ENCODE measurements around the gene LARP4. TPM values are rescaled to one million over a fixed set of nuclear protein-coding genes. Genes with fewer than 3 reads are reported as not detected.
A peak's percentile ranks its signal among the peaks of the same experiment; 100 is the strongest.

LARP4 gene
- polyA plus RNA-seq, 3 donors = 5.9 to 15.8 (median 11.7) TPM

DNA sequence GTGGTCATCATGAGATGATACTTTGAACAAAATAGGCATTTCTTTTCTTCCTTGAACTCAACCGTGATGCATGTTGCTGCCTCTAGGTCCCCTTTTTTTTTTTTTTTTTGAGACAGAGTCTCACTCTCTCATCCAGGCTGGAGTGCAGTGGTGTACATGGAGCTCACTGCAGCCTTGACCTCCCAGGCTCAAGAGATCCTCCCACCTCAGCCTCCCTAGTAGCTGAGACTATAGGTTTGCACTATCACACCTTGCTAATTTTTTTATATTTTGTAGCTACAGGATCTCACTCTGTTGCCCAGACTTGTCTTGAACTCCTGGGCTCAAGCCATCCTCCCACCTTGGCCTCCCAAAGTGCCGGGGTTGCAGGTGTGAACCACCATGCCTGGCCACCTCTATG lies 124.7 kb downstream of the LARP4 start:
- no peaks in the 10 kb centered on the region for H3K9me3 ChIP-seq (replicated peaks in 1 of 2; ENCODE audit: control insufficient read depth in 1 of 2, insufficient read depth in 1 of 2, low read length in 2 of 2)
- Mint-ChIP-seq H3K27me3 (ENCODE audit: low read depth in 3 of 3) (peaks cover 0 to 2% (median 0%) of the 10 kb centered on the region in 3 donors), H3K36me3 (peaks cover 16 to 24% of the 10 kb centered on the region in 2 donors), H3K9me3 (no peaks in the 10 kb centered on the region), H3K4me1 (peaks cover 44% of the 10 kb centered on the region), H3K4me3 (no peak overlapping the region), H3K27ac (peak overlapping the region in 2 of 7 donors; percentile 30 to 47)
- H2AFZ ChIP-seq (ENCODE audit: insufficient read depth, low read depth, low read length, poor library complexity, severe bottlenecking) = no peak overlapping the region
- intact Hi-C loops (cut with micrococcal nuclease) = loop anchor here in 1 of 2 donors (10.0 kb wide), 1 partner anchor 49 kb away; no protein-coding TSS in a partner anchor
- no peaks in the 10 kb centered on the region for H3K27me3 ChIP-seq (ENCODE audit: control insufficient read depth in 2 of 2, insufficient read depth in 2 of 2, low read length in 2 of 2)
- DNase-seq = no peak
- H3K36me3 ChIP-seq (replicated peaks in 1 of 2; ENCODE audit: control insufficient read depth in 1 of 2, insufficient read depth in 2 of 2, low read length in 2 of 2) = peaks cover 0 to 22% of the 10 kb centered on the region in 2 donors
- H3K4me3 ChIP-seq (replicated peaks in 1 of 3; ENCODE audit: low read depth in 2 of 3, low read length in 3 of 3) = no peak overlapping the region
- no peak overlapping the region for H3K4me2 ChIP-seq (replicated peaks; ENCODE audit: extremely low read depth, low read length, poor library complexity, severe bottlenecking)
- no peak overlapping the region for H3K27ac ChIP-seq (ENCODE audit: low read depth in 1 of 2, low read length in 2 of 2)
- H4K20me1 ChIP-seq (ENCODE audit: insufficient read depth, low read length) = peaks cover 71% of the 10 kb centered on the region
- peaks cover 27 to 31% of the 10 kb centered on the region in 2 donors for H3K4me1 ChIP-seq (ENCODE audit: control insufficient read depth in 1 of 2, insufficient read depth in 2 of 2, low read length in 2 of 2)
- TF ChIP-seq, protein P1, sequence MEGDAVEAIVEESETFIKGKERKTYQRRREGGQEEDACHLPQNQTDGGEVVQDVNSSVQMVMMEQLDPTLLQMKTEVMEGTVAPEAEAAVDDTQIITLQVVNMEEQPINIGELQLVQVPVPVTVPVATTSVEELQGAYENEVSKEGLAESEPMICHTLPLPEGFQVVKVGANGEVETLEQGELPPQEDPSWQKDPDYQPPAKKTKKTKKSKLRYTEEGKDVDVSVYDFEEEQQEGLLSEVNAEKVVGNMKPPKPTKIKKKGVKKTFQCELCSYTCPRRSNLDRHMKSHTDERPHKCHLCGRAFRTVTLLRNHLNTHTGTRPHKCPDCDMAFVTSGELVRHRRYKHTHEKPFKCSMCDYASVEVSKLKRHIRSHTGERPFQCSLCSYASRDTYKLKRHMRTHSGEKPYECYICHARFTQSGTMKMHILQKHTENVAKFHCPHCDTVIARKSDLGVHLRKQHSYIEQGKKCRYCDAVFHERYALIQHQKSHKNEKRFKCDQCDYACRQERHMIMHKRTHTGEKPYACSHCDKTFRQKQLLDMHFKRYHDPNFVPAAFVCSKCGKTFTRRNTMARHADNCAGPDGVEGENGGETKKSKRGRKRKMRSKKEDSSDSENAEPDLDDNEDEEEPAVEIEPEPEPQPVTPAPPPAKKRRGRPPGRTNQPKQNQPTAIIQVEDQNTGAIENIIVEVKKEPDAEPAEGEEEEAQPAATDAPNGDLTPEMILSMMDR (IDR thresholded peaks at IDR 0.05) = no peak
- H3K79me2 ChIP-seq (ENCODE audit: insufficient read depth, low read length) = peaks cover 100% of the 10 kb centered on the region
- H3K9ac ChIP-seq (ENCODE audit: insufficient read depth, low read length, poor library complexity, severe bottlenecking) = no peak overlapping the region
- 87% methylated on average over 2 of the region's 2 CpGs for WGBS (ENCODE audit: insufficient coverage)

DNA sequence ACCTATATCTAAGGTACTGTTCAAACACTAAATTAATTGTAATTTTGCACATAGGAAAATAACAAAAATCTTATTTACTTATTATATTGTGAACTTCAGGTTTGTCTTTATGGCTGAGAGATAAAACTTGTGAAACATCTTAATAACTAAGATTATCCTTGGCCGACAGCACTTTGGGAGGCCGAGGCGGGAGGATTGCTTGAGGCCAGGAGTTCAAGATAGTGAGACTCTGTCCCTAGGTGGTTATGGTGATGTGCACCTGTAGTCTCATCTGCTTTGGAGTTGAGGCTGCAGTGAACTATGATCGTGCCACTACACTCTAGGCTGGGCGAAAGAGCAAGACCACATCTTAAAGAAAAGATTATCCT lies 126.7 kb downstream of the LARP4 start:
- Histone ChIP-seq H3K79me2 (ENCODE audit: insufficient read depth, low read length) (peaks cover 94% of the 10 kb centered on the region), H3K27ac (ENCODE audit: low read depth in 1 of 2, low read length in 2 of 2) (no peak overlapping the region), H3K36me3 (replicated peaks in 1 of 2; ENCODE audit: control insufficient read depth in 1 of 2, insufficient read depth in 2 of 2, low read length in 2 of 2) (peaks cover 0 to 19% of the 10 kb centered on the region in 2 donors), H3K9ac (ENCODE audit: insufficient read depth, low read length, poor library complexity, severe bottlenecking) (no peak overlapping the region), H3K27me3 (ENCODE audit: control insufficient read depth in 2 of 2, insufficient read depth in 2 of 2, low read length in 2 of 2) (no peaks in the 10 kb centered on the region), H3K4me1 (ENCODE audit: control insufficient read depth in 1 of 2, insufficient read depth in 2 of 2, low read length in 2 of 2) (peaks cover 33 to 37% of the 10 kb centered on the region in 2 donors), H3K4me2 (replicated peaks; ENCODE audit: extremely low read depth, low read length, poor library complexity, severe bottlenecking) (no peak overlapping the region), H2AFZ (ENCODE audit: insufficient read depth, low read depth, low read length, poor library complexity, severe bottlenecking) (no peak overlapping the region), H4K20me1 (ENCODE audit: insufficient read depth, low read length) (peaks cover 86% of the 10 kb centered on the region), H3K4me3 (replicated peaks in 1 of 3; ENCODE audit: low read depth in 2 of 3, low read length in 3 of 3) (no peak overlapping the region), H3K9me3 (replicated peaks in 1 of 2; ENCODE audit: control insufficient read depth in 1 of 2, insufficient read depth in 1 of 2, low read length in 2 of 2) (no peaks in the 10 kb centered on the region)
- no peak overlapping the region for H3K27ac Mint-ChIP-seq
- DNase-seq = no peak
- no CpG with 5 or more reads among the region's 5 CpGs for WGBS (ENCODE audit: insufficient coverage)
- H3K9me3 Mint-ChIP-seq = no peaks in the 10 kb centered on the region
- intact Hi-C loops (cut with micrococcal nuclease) = loop anchor here in 1 of 2 donors (10.0 kb wide), 1 partner anchor 47 kb away; no protein-coding TSS in a partner anchor
- TF ChIP-seq, protein P1 (IDR thresholded peaks at IDR 0.05) = no peak
- H3K4me1 Mint-ChIP-seq = peaks cover 32% of the 10 kb centered on the region
- H3K36me3 Mint-ChIP-seq = peaks cover 15 to 21% of the 10 kb centered on the region in 2 donors
- H3K27me3 Mint-ChIP-seq (ENCODE audit: low read depth in 3 of 3) = peaks cover 0 to 2% (median 0%) of the 10 kb centered on the region in 3 donors
- H3K4me3 Mint-ChIP-seq = no peak overlapping the region
